Trophoblast cell (in vitro differentiated cells and primary cell): Measurements from ENCODE around the gene OXTR.

Source experiments
- DNase-seq, 2 donors: peaks; one replicate each; pipeline ENCODE4 v3.0.0-alpha.2; 2016
- H2AFZ ChIP-seq: 2 replicates; pipeline ENCODE4 v1.6.1; 2013; ENCODE audit warnings: low read length, moderate library complexity, mild to moderate bottlenecking; ENCODE audit not compliant: insufficient read depth, poor library complexity
- H2AK5ac ChIP-seq: 2 replicates; pipeline ENCODE4 v1.6.1; 2013; ENCODE audit warnings: mild to moderate bottlenecking, low read length
- H2BK120ac ChIP-seq: 2 replicates; pipeline ENCODE4 v1.6.1; 2013; ENCODE audit warnings: low read length, mild to moderate bottlenecking, moderate library complexity; ENCODE audit not compliant: insufficient read depth, poor library complexity
- H2BK12ac ChIP-seq: 2 replicates; pipeline ENCODE4 v1.6.1; 2013; ENCODE audit warnings: mild to moderate bottlenecking, low read length, moderate library complexity
- H2BK5ac ChIP-seq: 2 replicates; pipeline ENCODE4 v1.6.1; 2013; ENCODE audit warnings: low read length, low read depth, moderate library complexity, mild to moderate bottlenecking; ENCODE audit not compliant: poor library complexity
- H3K14ac ChIP-seq: 2 replicates; pipeline ENCODE4 v1.6.1; 2013; ENCODE audit warnings: mild to moderate bottlenecking, low read length
- H3K18ac ChIP-seq: 2 replicates; pipeline ENCODE4 v1.6.1; 2013; ENCODE audit warnings: mild to moderate bottlenecking, low read length
- H3K23ac ChIP-seq: 2 replicates; pipeline ENCODE4 v1.6.1; 2013; ENCODE audit warnings: low read length
- H3K27ac ChIP-seq: 2 replicates; pipeline ENCODE4 v1.5.1; 2013; ENCODE audit warnings: low read depth, mild to moderate bottlenecking, inconsistent platforms, low read length, moderate library complexity
- H3K27me3 ChIP-seq: 2 replicates; pipeline ENCODE4 v1.6.1; 2013; ENCODE audit warnings: inconsistent platforms, mild to moderate bottlenecking, low read length, moderate library complexity; ENCODE audit not compliant: insufficient read depth
- H3K36me3 ChIP-seq, 2 experiments: 1 replicate in 1 of 2; 2 replicates in 1 of 2; pipeline ENCODE4 v1.6.1; 2013; ENCODE audit warnings: low read length in 2 of 2, mild to moderate bottlenecking in 2 of 2, moderate library complexity in 1 of 2; ENCODE audit not compliant: insufficient read depth in 2 of 2, control insufficient read depth in 1 of 2
- H3K4ac ChIP-seq: 2 replicates; pipeline ENCODE4 v1.6.1; 2013; ENCODE audit warnings: low read depth, mild to moderate bottlenecking, low read length, moderate library complexity
- H3K4me1 ChIP-seq, 2 experiments: 1 replicate in 1 of 2; 2 replicates in 1 of 2; pipeline ENCODE4 v1.6.1; 2013; ENCODE audit warnings: low read length in 2 of 2, mild to moderate bottlenecking in 2 of 2, moderate library complexity in 1 of 2; ENCODE audit not compliant: insufficient read depth in 2 of 2, control insufficient read depth in 1 of 2
- H3K4me2 ChIP-seq: 2 replicates; pipeline ENCODE4 v1.6.1; 2013; ENCODE audit warnings: inconsistent platforms, mild to moderate bottlenecking, low read length, moderate library complexity
- H3K4me3 ChIP-seq: 2 replicates; pipeline ENCODE4 v1.5.1; 2013; ENCODE audit warnings: mild to moderate bottlenecking, low read depth, low read length, inconsistent platforms
- H3K79me1 ChIP-seq: one replicate; pipeline ENCODE4 v1.6.1; 2013; ENCODE audit warnings: low read length
- H3K79me2 ChIP-seq: 2 replicates; pipeline ENCODE4 v1.6.1; 2013; ENCODE audit warnings: low read length, mild to moderate bottlenecking; ENCODE audit not compliant: control insufficient read depth, insufficient read depth, poor library complexity
- H3K9ac ChIP-seq: 2 replicates; pipeline ENCODE4 v1.6.1; 2013; ENCODE audit warnings: mild to moderate bottlenecking, low read length
- H3K9me3 ChIP-seq: 2 replicates; pipeline ENCODE4 v1.6.1; 2013; ENCODE audit warnings: low read depth, mild to moderate bottlenecking, control low read depth, inconsistent platforms, low read length; ENCODE audit not compliant: insufficient read depth
- H4K12ac ChIP-seq: 2 replicates; pipeline ENCODE4 v1.6.1; 2013; ENCODE audit warnings: low read depth, mild to moderate bottlenecking, low read length, moderate library complexity
- H4K8ac ChIP-seq: 2 replicates; pipeline ENCODE4 v1.6.1; 2013; ENCODE audit warnings: low read depth, mild to moderate bottlenecking, low read length, moderate library complexity
- H4K91ac ChIP-seq: one replicate; pipeline ENCODE4 v1.6.1; 2013; ENCODE audit warnings: low read depth, mild to moderate bottlenecking, low read length, moderate library complexity
- WGBS: extraction: QIAGEN DNeasy Blood & Tissue Kit; methylation state at CpG from one replicate; pipeline ENCODE4 v1.1.7; 2013; ENCODE audit warnings: missing lambda C conversion rate; ENCODE audit not compliant: insufficient read length, insufficient coverage; ENCODE audit errors: extremely low coverage; 5-methylcytosine and 5-hydroxymethylcytosine counted together

The OXTR gene

GRCh38 chr3:8702560-8702959 lies 66.9 kb downstream of the OXTR start:
- Histone ChIP-seq H3K23ac (no peak overlapping the region), H3K4me2 (no peak overlapping the region), H3K4me1 (no peaks in the 10 kb centered on the region), H3K4ac (no peak overlapping the region), H2BK5ac (no peak overlapping the region), H3K79me2 (no peaks in the 10 kb centered on the region), H3K36me3 (no peaks in the 10 kb centered on the region), H3K27ac (no peak overlapping the region), H2AFZ (no peak overlapping the region), H2BK12ac (no peak overlapping the region), H3K9ac (no peak overlapping the region), H4K12ac (no peak overlapping the region), H3K14ac (no peak overlapping the region), H2AK5ac (no peak overlapping the region), H3K27me3 (no peaks in the 10 kb centered on the region), H4K91ac (no peak overlapping the region), H3K4me3 (no peak overlapping the region), H3K9me3 (peaks cover 4% of the 10 kb centered on the region), H2BK120ac (no peak overlapping the region), H4K8ac (no peak overlapping the region), H3K18ac (no peak overlapping the region), H3K79me1 (no peaks in the 10 kb centered on the region)
- no CpG with 5 or more reads among the region's 3 CpGs for WGBS
- DNase-seq = no peak
